NT2/D1 (cell line): ENCODE measurements around the gene PEPD.

Experiments used
- DNase-seq: peaks from one replicate; pipeline ENCODE4 v3.0.0-alpha.2; 2011; ENCODE audit warnings: low read depth, low spot score
- H3K27me3 ChIP-seq: 2 replicates; pipeline ENCODE4 v1.6.0; 2011; ENCODE audit warnings: mild to moderate bottlenecking; ENCODE audit not compliant: insufficient read length, insufficient read depth
- H3K36me3 ChIP-seq: 2 replicates; pipeline ENCODE4 v1.6.1; 2011; ENCODE audit warnings: mild to moderate bottlenecking, low read length, mixed read lengths; ENCODE audit not compliant: insufficient read depth, insufficient read length
- H3K4me1 ChIP-seq: 2 replicates; pipeline ENCODE4 v1.5.1; 2011; ENCODE audit not compliant: insufficient read depth, insufficient read length
- H3K4me3 ChIP-seq: 2 replicates; pipeline ENCODE4 v1.5.1; 2011; ENCODE audit warnings: low read depth; ENCODE audit not compliant: insufficient read length
- H3K9ac ChIP-seq: 2 replicates; pipeline ENCODE4 v1.6.0; 2011; ENCODE audit warnings: low read depth; ENCODE audit not compliant: insufficient read length
- H3K9me3 ChIP-seq: 2 replicates; pipeline ENCODE4 v1.5.1; 2011; ENCODE audit warnings: mild to moderate bottlenecking, low read length; ENCODE audit not compliant: insufficient read depth
- SUZ12 ChIP-seq: IDR thresholded peaks from 2 replicates; pipeline ENCODE4 v1.6.1; 2011; ENCODE audit not compliant: insufficient read length, insufficient read depth; ENCODE audit errors: extremely low read depth
- YY1 ChIP-seq: IDR thresholded peaks from 2 replicates; pipeline ENCODE4 v1.6.1; 2011; ENCODE audit not compliant: insufficient read length, insufficient read depth
- ZNF274 ChIP-seq: IDR thresholded peaks from 2 replicates; pipeline ENCODE4 v1.6.1; 2011; ENCODE audit warnings: mild to moderate bottlenecking, low read depth, low read length

PEPD gene

GRCh38 chr19:33407716-33408115, 113.9 kb downstream of the PEPD start:
- Histone ChIP-seq H3K27me3 (no peaks in the 10 kb centered on the region), H3K9me3 (no peaks in the 10 kb centered on the region), H3K9ac (peak overlapping the region; percentile 10), H3K36me3 (peaks cover 12% of the 10 kb centered on the region), H3K4me3 (no peak overlapping the region), H3K4me1 (peaks cover 14% of the 10 kb centered on the region)
- DNase-seq, result no peak
- TF ChIP-seq SUZ12 (no peak), YY1 (no peak), ZNF274 (no peak)

GRCh38 chr19:33407140-33407551, 114.4 kb downstream of the PEPD start:
- Histone ChIP-seq H3K4me1 (peaks cover 14% of the 10 kb centered on the region), H3K9ac (no peak overlapping the region), H3K9me3 (no peaks in the 10 kb centered on the region), H3K4me3 (no peak overlapping the region), H3K36me3 (peaks cover 12% of the 10 kb centered on the region), H3K27me3 (no peaks in the 10 kb centered on the region)
- TF ChIP-seq SUZ12 (no peak), ZNF274 (no peak), YY1 (no peak)
- DNase-seq, result no peak

- peaks cover 12% of the 10 kb centered on the region for H3K36me3 ChIP-seq
- DNase-seq, result peak; percentile 63
- no peak overlapping the region for H3K4me3 ChIP-seq
- peaks cover 14% of the 10 kb centered on the region for H3K4me1 ChIP-seq
- no peak for TF ChIP-seq SUZ12
- TF ChIP-seq ZNF274, result no peak
- TF ChIP-seq YY1, result no peak
- no peaks in the 10 kb centered on the region for H3K27me3 ChIP-seq
- no peaks in the 10 kb centered on the region for H3K9me3 ChIP-seq
- H3K9ac ChIP-seq, result peak overlapping the region; percentile 27
These were observed 115.0 kb downstream of the PEPD start for GRCh38 chr19:33406521-33407139.

GRCh38 chr19:33405553-33406461, 115.8 kb downstream of the PEPD start:
- H3K4me1 ChIP-seq, result peaks cover 9% of the 10 kb centered on the region
- peaks cover 8% of the 10 kb centered on the region for H3K36me3 ChIP-seq
- H3K27me3 ChIP-seq, result no peaks in the 10 kb centered on the region
- TF ChIP-seq ZNF274 (no peak), SUZ12 (no peak), YY1 (no peak)
- no peaks in the 10 kb centered on the region for H3K9me3 ChIP-seq
- DNase-seq, result no peak
- H3K4me3 ChIP-seq, result no peak overlapping the region
- H3K9ac ChIP-seq, result peak overlapping the region; percentile 36

- Histone ChIP-seq H3K36me3 (peaks cover 5% of the 10 kb centered on the region), H3K9ac (no peak overlapping the region)
- DNase-seq, result no peak
These were observed 116.4 kb downstream of the PEPD start for GRCh38 chr19:33405254-33405552.

GRCh38 chr19:33404506-33405253, 116.9 kb downstream of the PEPD start:
- no peak for DNase-seq
- H3K9ac ChIP-seq, result no peak overlapping the region
- no peaks in the 10 kb centered on the region for H3K36me3 ChIP-seq
- H3K4me1 ChIP-seq, result peaks cover 5% of the 10 kb centered on the region
- H3K27me3 ChIP-seq, result no peaks in the 10 kb centered on the region
- no peaks in the 10 kb centered on the region for H3K9me3 ChIP-seq
- no peak overlapping the region for H3K4me3 ChIP-seq
- no peak for TF ChIP-seq YY1
- no peak for TF ChIP-seq SUZ12
- TF ChIP-seq ZNF274, result no peak

More at GRCh38 chr19:33405254-33405552, 116.4 kb downstream of the PEPD start:
- H3K9me3 ChIP-seq, result no peaks in the 10 kb centered on the region
- TF ChIP-seq YY1, result no peak
- no peak for TF ChIP-seq SUZ12
- no peak for TF ChIP-seq ZNF274
- H3K4me1 ChIP-seq, result peaks cover 7% of the 10 kb centered on the region
- no peaks in the 10 kb centered on the region for H3K27me3 ChIP-seq
- no peak overlapping the region for H3K4me3 ChIP-seq

- H3K27me3 ChIP-seq, result no peaks in the 10 kb centered on the region
- H3K9ac ChIP-seq, result no peak overlapping the region
- peaks cover 2% of the 10 kb centered on the region for H3K36me3 ChIP-seq
- no peak for DNase-seq
- H3K9me3 ChIP-seq, result no peaks in the 10 kb centered on the region
- H3K4me1 ChIP-seq, result peaks cover 5% of the 10 kb centered on the region
- no peak for TF ChIP-seq SUZ12
- no peak for TF ChIP-seq YY1
- TF ChIP-seq ZNF274, result no peak
- H3K4me3 ChIP-seq, result no peak overlapping the region
These were observed 117.7 kb downstream of the PEPD start for GRCh38 chr19:33403973-33404304.
